Aorta (tissue), 5 donors: ENCODE results near the gene AGBL4. TPM values are rescaled to one million over a fixed set of nuclear protein-coding genes. Genes with fewer than 3 reads are reported as not detected.
A peak's percentile ranks its signal among the peaks of the same experiment; 100 is the strongest.

ENCODE experiments used
- ATAC-seq: fragments of 200-7000 bp; cut with Tn5 transposase; one replicate; pipeline ENCODE4 v1.9.1; 2022; ENCODE audit warnings: moderate library complexity; ENCODE audit not compliant: low FRiP score
- DNase-seq, 2 donors: peaks; one replicate each; pipeline ENCODE4 v3.0.0-alpha.2; 2020
- H3K27ac ChIP-seq, 2 donors: one replicate each; pipeline ENCODE4 v1.5.1; 2013; ENCODE audit warnings: low read length in 2 of 2, mild to moderate bottlenecking in 2 of 2, moderate library complexity in 2 of 2, control low read depth in 1 of 2, inconsistent platforms in 1 of 2, low read depth in 1 of 2
- H3K27me3 ChIP-seq, 2 donors: one replicate each; pipeline ENCODE4 v1.6.1; 2013; ENCODE audit warnings: control low read depth in 1 of 2, low read length in 1 of 2, mild to moderate bottlenecking in 1 of 2, moderate library complexity in 1 of 2; ENCODE audit not compliant: insufficient read depth in 2 of 2, control insufficient read depth in 1 of 2
- H3K36me3 ChIP-seq, 2 donors: one replicate each; pipeline ENCODE4 v1.6.1; 2013; ENCODE audit warnings: control low read depth in 1 of 2, low read length in 1 of 2, mild to moderate bottlenecking in 1 of 2; ENCODE audit not compliant: insufficient read depth in 2 of 2, control insufficient read depth in 1 of 2
- H3K4me1 ChIP-seq, 2 donors: one replicate each; pipeline ENCODE4 v1.6.1; 2013; ENCODE audit warnings: low read length in 2 of 2, control low read depth in 1 of 2, mild to moderate bottlenecking in 1 of 2, moderate library complexity in 1 of 2; ENCODE audit not compliant: insufficient read depth in 2 of 2, control insufficient read depth in 1 of 2
- H3K4me3 ChIP-seq, 2 donors: one replicate each; pipeline ENCODE4 v1.5.1; 2013; ENCODE audit warnings: low read length in 2 of 2, control low read depth in 1 of 2, mild to moderate bottlenecking in 1 of 2
- H3K9me3 ChIP-seq: one replicate; pipeline ENCODE4 v1.6.1; 2013; ENCODE audit warnings: mild to moderate bottlenecking, low read length; ENCODE audit not compliant: control insufficient read depth
- WGBS, 2 donors: extraction: QIAGEN DNeasy Blood & Tissue Kit; methylation state at CpG; one replicate each; pipeline ENCODE4 v1.1.7; 2013; 5-methylcytosine and 5-hydroxymethylcytosine counted together
- intact Hi-C, 2 donors: fragments of 100-400 bp; cut with DNase I; formaldehyde crosslinking; loops; one replicate each; pipeline versions ENCODE4 v1.14.2 to v1.15.0; 2022
- polyA plus RNA-seq, 2 donors: library from polyadenylated mRNA; stranded (reverse); fragments of 200-250 nt; gene quantifications; one replicate each; pipeline ENCODE4 v1.2.3, GENCODE V29; 2013
- total RNA-seq, 2 donors: library from RNA; stranded (reverse); fragmentation: NEBNext Ultra II Directional; extraction: Animal tissue kit (Norgen Biotek cat#: 25700); gene quantifications; one replicate each; pipeline ENCODE4 v1.2.1, GENCODE V29; 2021
- donor health status: healthy with polysubstance abuse.
- donor health status: Bipolar disorder and iron deficiency.
- donor health status: DM: no; HTN: no; CAD: no.
- donor health status: DM: no; HTN: no; CAD: no.
- donor health status: DM: yes; HTN: yes; CAD: no.

The AGBL4 gene
- total and polyA plus RNA-seq, 4 donors, result 0.18 TPM; not detected in 3

DNA sequence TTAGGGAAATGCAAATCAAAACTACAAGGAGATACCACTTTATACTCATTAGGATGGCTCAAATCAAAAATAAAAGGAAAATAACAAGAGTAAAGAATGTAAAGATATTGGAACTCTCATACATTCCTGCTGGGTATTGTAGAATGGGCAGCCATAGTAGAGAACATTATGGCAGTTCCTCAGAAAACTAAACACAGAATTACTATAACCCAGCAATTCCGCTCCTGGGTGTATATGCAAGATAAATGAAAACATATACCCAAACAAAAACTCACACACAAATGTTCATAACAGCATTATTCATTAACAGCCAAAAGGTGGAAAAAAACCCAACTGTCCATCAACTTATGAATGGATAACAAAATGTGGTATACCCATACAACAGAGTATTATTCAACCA is 1258.4 kb downstream of the AGBL4 start:
- intact Hi-C loops, result no loop called here
- Histone ChIP-seq H3K27ac (no peak overlapping the region), H3K36me3 (peaks cover 0 to 3% of the 10 kb centered on the region in 2 donors), H3K4me3 (no peak overlapping the region), H3K9me3 (no peaks in the 10 kb centered on the region), H3K27me3 (no peaks in the 10 kb centered on the region), H3K4me1 (peaks cover 10 to 13% of the 10 kb centered on the region in 2 donors)
- ATAC-seq, result no peak
- 93 to 100% methylated on average over 1 of the region's 1 CpG for WGBS, 2 donors
- DNase-seq, result no peak

DNA sequence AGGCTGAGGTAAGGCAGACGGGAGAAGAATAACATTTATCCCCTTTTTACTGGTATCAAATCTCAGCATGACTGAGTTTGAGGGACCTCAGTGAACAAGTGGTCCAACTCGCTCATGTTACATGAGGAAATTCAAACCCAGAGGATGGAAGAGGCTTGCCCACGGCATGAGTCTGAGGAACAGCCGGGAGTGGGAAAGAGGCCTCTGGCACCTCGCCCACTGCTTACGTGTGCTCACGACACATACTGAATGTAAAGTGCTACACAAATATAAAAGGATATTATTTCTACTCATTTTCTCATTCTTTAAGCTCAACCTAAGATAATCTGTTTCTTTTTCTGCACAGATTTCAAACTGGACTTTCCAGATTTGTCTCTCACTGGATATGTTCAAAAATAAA is 1261.8 kb downstream of the AGBL4 start:
- no peak for ATAC-seq
- 24 to 35% methylated on average over 7 of the region's 7 CpGs for WGBS, 2 donors
- H3K27ac ChIP-seq, result peak overlapping the region in 1 of 2 donors; percentile 23
- no peaks in the 10 kb centered on the region for H3K9me3 ChIP-seq
- H3K4me3 ChIP-seq, result no peak overlapping the region
- peaks cover 1 to 3% of the 10 kb centered on the region in 2 donors for H3K4me1 ChIP-seq
- DNase-seq, result peak in 1 of 2 donors; percentile 80
- intact Hi-C loops, result no loop called here
- no peaks in the 10 kb centered on the region for H3K27me3 ChIP-seq
- H3K36me3 ChIP-seq, result peaks cover 2 to 4% of the 10 kb centered on the region in 2 donors

DNA sequence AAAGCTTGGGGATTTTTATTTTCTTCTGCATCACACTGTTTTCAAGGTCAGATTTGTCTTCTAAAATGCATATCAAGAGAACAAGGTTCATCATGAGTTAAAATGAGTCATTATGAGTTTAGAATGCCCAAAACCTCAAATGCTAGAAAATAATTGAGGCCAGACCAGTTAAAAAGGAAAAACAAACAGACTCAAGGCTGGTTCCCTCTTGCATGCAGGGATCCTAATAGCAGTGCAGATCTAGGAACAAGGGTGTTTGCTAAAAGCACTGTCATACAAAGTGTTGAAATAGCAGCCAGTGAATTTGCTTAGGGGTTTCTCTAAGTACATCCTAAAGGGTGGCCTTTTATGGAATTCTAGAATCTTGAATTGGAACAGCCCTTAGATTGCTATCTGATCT is 1262.3 kb downstream of the AGBL4 start:
- no peak for ATAC-seq
- intact Hi-C loops, result no loop called here

DNA sequence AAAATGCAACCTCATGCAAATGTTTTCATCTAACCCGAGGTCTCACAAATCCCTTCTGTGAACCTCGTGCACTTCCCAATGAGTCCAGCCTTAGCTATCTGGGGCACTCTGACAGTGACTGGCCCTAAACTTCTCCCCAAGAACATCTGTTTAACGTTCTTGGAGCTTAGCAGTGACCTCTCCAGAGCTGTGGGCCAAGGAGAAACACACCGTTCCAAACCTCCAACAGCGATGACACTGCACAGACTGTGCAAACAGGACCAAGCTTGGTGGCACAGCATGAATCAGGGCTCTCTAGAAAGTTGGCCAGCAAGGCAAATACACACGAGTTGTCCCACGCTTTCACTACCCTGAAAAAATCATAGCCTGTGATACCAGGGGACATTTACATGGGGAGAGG is 1262.9 kb downstream of the AGBL4 start:
- Histone ChIP-seq H3K4me3 (no peak overlapping the region), H3K27ac (no peak overlapping the region), H3K27me3 (no peaks in the 10 kb centered on the region), H3K9me3 (no peaks in the 10 kb centered on the region), H3K4me1 (peaks cover 0 to 3% of the 10 kb centered on the region in 2 donors), H3K36me3 (peaks cover 2 to 4% of the 10 kb centered on the region in 2 donors)
- ATAC-seq, result no peak
- intact Hi-C loops, result no loop called here
- DNase-seq, result no peak
- 15 to 21% methylated on average over 7 of the region's 7 CpGs for WGBS, 2 donors

More for the DNA sequence above, 1262.3 kb downstream of the AGBL4 start:
- H3K4me3 ChIP-seq, result no peak overlapping the region
- no peaks in the 10 kb centered on the region for H3K9me3 ChIP-seq
- H3K36me3 ChIP-seq, result peaks cover 2 to 4% of the 10 kb centered on the region in 2 donors
- peaks cover 0 to 3% of the 10 kb centered on the region in 2 donors for H3K4me1 ChIP-seq
- no peaks in the 10 kb centered on the region for H3K27me3 ChIP-seq
- DNase-seq, result no peak
- no peak overlapping the region for H3K27ac ChIP-seq

DNA sequence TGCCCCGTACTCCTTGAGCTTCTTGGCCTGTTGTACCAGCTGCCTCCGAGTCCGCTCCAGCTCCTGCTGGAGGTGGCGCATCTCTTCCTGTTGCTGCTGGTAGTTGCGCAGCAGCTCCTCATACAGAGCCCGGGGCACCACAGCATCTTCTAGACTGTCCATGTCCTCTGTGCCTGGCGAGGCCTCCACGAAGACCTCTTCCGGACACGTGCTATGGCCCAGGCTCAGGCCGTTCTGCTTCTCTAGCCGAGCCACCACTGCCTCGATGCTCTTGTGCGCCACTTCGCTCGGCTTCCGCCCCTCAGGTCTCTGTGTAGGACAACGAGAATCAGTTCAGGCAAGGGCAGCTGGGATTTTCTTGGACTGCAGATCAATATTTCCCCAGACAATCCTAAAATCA is 1264.8 kb downstream of the AGBL4 start:
- intact Hi-C loops, result no loop called here
- Histone ChIP-seq H3K4me1 (peaks cover 0 to 2% of the 10 kb centered on the region in 2 donors), H3K4me3 (no peak overlapping the region), H3K36me3 (peaks cover 2 to 4% of the 10 kb centered on the region in 2 donors), H3K27me3 (no peaks in the 10 kb centered on the region), H3K9me3 (no peaks in the 10 kb centered on the region), H3K27ac (no peak overlapping the region)
- WGBS, 2 donors, result 97% methylated on average over 18 of the region's 18 CpGs
- no peak for DNase-seq
- ATAC-seq, result no peak

DNA sequence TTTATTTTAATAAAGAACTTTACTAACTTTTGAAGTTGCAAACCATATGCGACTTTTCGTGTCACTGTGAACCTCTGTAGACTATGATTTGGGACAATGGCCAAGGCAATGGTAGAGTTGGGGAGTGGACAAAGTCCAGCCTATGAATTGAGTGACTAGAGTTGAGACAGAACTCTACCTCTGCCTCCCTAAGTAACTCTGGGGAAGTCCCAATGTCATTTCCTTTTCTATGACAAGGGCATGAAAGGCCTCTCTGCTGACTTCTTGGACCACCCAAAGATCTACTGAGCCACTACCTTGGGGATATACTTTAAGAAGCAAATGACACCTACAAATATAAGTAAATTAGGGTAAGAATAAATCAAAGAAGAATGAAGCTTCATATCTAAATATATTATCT is 1266.4 kb downstream of the AGBL4 start:
- Histone ChIP-seq H3K4me1 (peaks cover 0 to 1% of the 10 kb centered on the region in 2 donors), H3K36me3 (peaks cover 2 to 7% of the 10 kb centered on the region in 2 donors), H3K27me3 (no peaks in the 10 kb centered on the region), H3K27ac (no peak overlapping the region), H3K4me3 (no peak overlapping the region), H3K9me3 (no peaks in the 10 kb centered on the region)
- ATAC-seq (no peak), DNase-seq (no peak)
- intact Hi-C loops, result no loop called here
- WGBS, 2 donors, result 93 to 96% methylated on average over 2 of the region's 2 CpGs

DNA sequence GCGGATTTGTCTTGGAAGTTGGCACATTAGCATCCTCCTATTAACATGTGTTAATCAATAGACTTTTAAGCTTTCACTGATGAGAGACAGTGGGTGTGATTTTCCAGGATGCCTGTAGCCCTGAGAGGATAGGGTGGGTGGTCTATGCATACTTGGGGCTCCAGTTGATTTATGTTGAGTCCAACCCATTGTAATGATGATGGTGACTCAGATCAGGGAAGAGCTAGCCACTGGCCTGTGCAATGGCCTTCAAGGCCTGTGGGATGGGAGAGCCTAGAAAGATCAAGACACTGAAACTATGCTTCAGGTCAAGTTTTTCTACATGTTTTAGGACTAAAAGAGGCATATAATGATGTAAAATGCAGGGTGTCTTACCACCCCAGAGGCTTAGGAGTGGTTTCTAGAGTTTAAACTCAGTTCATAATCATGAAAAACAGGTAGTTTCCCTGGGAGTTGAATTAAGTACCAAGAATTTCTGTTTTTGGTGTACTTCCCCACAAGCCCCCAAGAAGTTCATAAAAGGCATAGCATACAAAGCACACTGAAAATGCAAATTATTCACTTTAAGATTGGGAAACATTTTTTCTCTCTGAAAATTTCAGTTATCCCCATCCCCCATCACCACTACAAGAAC is 1267.0 kb downstream of the AGBL4 start:
- intact Hi-C loops, result no loop called here
- no peak for DNase-seq
- no peak for ATAC-seq
- H3K27ac ChIP-seq, result no peak overlapping the region
- no peaks in the 10 kb centered on the region for H3K9me3 ChIP-seq
- H3K4me3 ChIP-seq, result no peak overlapping the region
- peaks cover 2 to 7% of the 10 kb centered on the region in 2 donors for H3K36me3 ChIP-seq
- H3K4me1 ChIP-seq, result no peaks in the 10 kb centered on the region
- no peaks in the 10 kb centered on the region for H3K27me3 ChIP-seq
- WGBS, 2 donors, result 96 to 99% methylated on average over 1 of the region's 1 CpG

DNA sequence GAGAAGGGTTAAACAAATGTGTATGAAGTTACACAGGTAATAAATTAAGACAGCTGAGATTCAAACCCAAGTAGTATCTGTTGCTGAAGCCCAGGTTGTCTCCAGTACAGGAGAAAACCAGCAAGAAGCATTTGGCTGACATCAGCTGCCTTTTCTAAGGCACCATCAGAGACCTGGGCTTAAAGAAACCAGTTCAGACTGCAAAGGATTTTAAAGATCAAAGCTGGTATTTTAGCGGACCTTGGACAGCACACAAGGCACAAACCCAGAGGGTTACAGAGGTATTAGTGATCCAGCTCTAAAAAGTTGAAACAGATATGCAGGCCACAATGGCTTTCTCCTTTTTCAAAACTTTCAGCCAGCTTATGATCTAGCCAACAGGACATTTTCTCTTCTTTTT is 1270.5 kb downstream of the AGBL4 start:
- intact Hi-C loops, result no loop called here
- DNase-seq, result no peak
- WGBS, 2 donors, result 66 to 71% methylated on average over 1 of the region's 1 CpG
- H3K4me1 ChIP-seq, result no peaks in the 10 kb centered on the region
- no peaks in the 10 kb centered on the region for H3K27me3 ChIP-seq
- no peaks in the 10 kb centered on the region for H3K9me3 ChIP-seq
- no peak overlapping the region for H3K4me3 ChIP-seq
- peaks cover 0 to 7% of the 10 kb centered on the region in 2 donors for H3K36me3 ChIP-seq
- ATAC-seq, result no peak
- H3K27ac ChIP-seq, result no peak overlapping the region

DNA sequence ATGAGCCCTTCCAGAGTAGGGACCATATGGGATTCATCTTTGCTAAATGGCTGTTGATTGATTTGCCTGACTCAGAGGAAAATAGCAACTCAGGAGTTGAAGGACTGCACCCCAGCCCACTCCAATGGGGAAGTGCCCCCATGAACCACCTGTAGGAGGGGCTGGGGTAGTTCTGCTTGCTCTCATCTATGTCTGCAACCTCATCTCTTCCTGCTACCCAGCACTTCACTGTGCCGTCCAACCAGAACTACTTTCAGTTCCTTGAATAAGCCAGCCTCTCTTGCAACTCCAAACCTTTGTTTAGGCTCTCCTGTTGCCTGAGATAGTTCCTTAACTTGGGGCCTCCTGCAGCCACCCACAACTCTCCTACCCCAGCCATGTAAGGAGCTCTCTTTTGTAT is 1273.6 kb downstream of the AGBL4 start:
- intact Hi-C loops, result no loop called here
- DNase-seq (no peak), ATAC-seq (no peak)

More for the DNA sequence above, 1273.6 kb downstream of the AGBL4 start:
- no peaks in the 10 kb centered on the region for H3K9me3 ChIP-seq
- peaks cover 0 to 4% of the 10 kb centered on the region in 2 donors for H3K36me3 ChIP-seq
- H3K27ac ChIP-seq, result no peak overlapping the region
- no peaks in the 10 kb centered on the region for H3K4me1 ChIP-seq
- no peak overlapping the region for H3K4me3 ChIP-seq
- 98 to 100% methylated on average over 1 of the region's 1 CpG for WGBS, 2 donors
- H3K27me3 ChIP-seq, result no peaks in the 10 kb centered on the region
